ENCODE results near the gene PTPRT. TPM values are rescaled to one million over a fixed set of nuclear protein-coding genes. Genes with fewer than 3 reads are reported as not detected.

The PTPRT gene
- total RNA-seq, 1 experiment from 2014 or later = not detected

GRCh38 chr20:42051921-42052320 is 1137.8 kb downstream of the PTPRT start:
- no peak overlapping the region for H3K27ac Mint-ChIP-seq (ENCODE audit: unreplicated experiment)
- no peak for TF ChIP-seq CTCF (IDR thresholded peaks at IDR 0.05; ENCODE audit: unreplicated experiment)
- H3K27me3 Mint-ChIP-seq (ENCODE audit: unreplicated experiment) = peaks cover 32% of the 10 kb centered on the region

GRCh38 chr20:42046371-42047085 is 1143.2 kb downstream of the PTPRT start:
- intact Hi-C loops (cut with micrococcal nuclease; ENCODE audit: unreplicated experiment) = no loop called here
- no peak for TF ChIP-seq CTCF (IDR thresholded peaks at IDR 0.05; ENCODE audit: unreplicated experiment)
- Mint-ChIP-seq H3K9me3 (ENCODE audit: low read depth, unreplicated experiment) (peaks cover 4% of the 10 kb centered on the region), H3K27me3 (ENCODE audit: unreplicated experiment) (peaks cover 46% of the 10 kb centered on the region), H3K36me3 (ENCODE audit: insufficient read depth, unreplicated experiment) (no peaks in the 10 kb centered on the region), H3K27ac (ENCODE audit: unreplicated experiment) (no peak overlapping the region), H3K4me1 (ENCODE audit: low read depth, unreplicated experiment) (no peaks in the 10 kb centered on the region), H3K4me3 (ENCODE audit: low read depth, unreplicated experiment) (no peak overlapping the region)
- CTCF ChIA-PET = no interaction called here
- no peak for DNase-seq
- no TSS peak for BruUV-seq (replicated peaks)

More at GRCh38 chr20:42051921-42052320, 1137.8 kb downstream of the PTPRT start:
- H3K9me3 Mint-ChIP-seq (ENCODE audit: low read depth, unreplicated experiment) = no peaks in the 10 kb centered on the region
- BruUV-seq (replicated peaks) = no TSS peak
- intact Hi-C loops (cut with micrococcal nuclease; ENCODE audit: unreplicated experiment) = no loop called here
- no peaks in the 10 kb centered on the region for H3K4me1 Mint-ChIP-seq (ENCODE audit: low read depth, unreplicated experiment)
- H3K36me3 Mint-ChIP-seq (ENCODE audit: insufficient read depth, unreplicated experiment) = no peaks in the 10 kb centered on the region
- CTCF ChIA-PET = no interaction called here
- DNase-seq = no peak
- H3K4me3 Mint-ChIP-seq (ENCODE audit: low read depth, unreplicated experiment) = no peak overlapping the region

GRCh38 chr20:42043921-42044320 is 1145.8 kb downstream of the PTPRT start:
- CTCF ChIA-PET = no interaction called here
- H3K4me1 Mint-ChIP-seq (ENCODE audit: low read depth, unreplicated experiment) = no peaks in the 10 kb centered on the region

GRCh38 chr20:42041000-42041565 is 1148.6 kb downstream of the PTPRT start:
- Mint-ChIP-seq H3K27ac (ENCODE audit: unreplicated experiment) (no peak overlapping the region), H3K36me3 (ENCODE audit: insufficient read depth, unreplicated experiment) (no peaks in the 10 kb centered on the region), H3K4me3 (ENCODE audit: low read depth, unreplicated experiment) (no peak overlapping the region), H3K27me3 (ENCODE audit: unreplicated experiment) (peaks cover 29% of the 10 kb centered on the region), H3K9me3 (ENCODE audit: low read depth, unreplicated experiment) (peaks cover 4% of the 10 kb centered on the region), H3K4me1 (ENCODE audit: low read depth, unreplicated experiment) (no peaks in the 10 kb centered on the region)
- CTCF ChIA-PET = no interaction called here
- no peak for TF ChIP-seq CTCF (IDR thresholded peaks at IDR 0.05; ENCODE audit: unreplicated experiment)
- intact Hi-C loops (cut with micrococcal nuclease; ENCODE audit: unreplicated experiment) = no loop called here
- no TSS peak for BruUV-seq (replicated peaks)
- DNase-seq = no peak

More at GRCh38 chr20:42043921-42044320, 1145.8 kb downstream of the PTPRT start:
- no peak overlapping the region for H3K27ac Mint-ChIP-seq (ENCODE audit: unreplicated experiment)
- H3K4me3 Mint-ChIP-seq (ENCODE audit: low read depth, unreplicated experiment) = no peak overlapping the region
- DNase-seq = no peak
- peaks cover 36% of the 10 kb centered on the region for H3K27me3 Mint-ChIP-seq (ENCODE audit: unreplicated experiment)
- peaks cover 4% of the 10 kb centered on the region for H3K9me3 Mint-ChIP-seq (ENCODE audit: low read depth, unreplicated experiment)
- BruUV-seq (replicated peaks) = no TSS peak
- no peaks in the 10 kb centered on the region for H3K36me3 Mint-ChIP-seq (ENCODE audit: insufficient read depth, unreplicated experiment)
- no peak for TF ChIP-seq CTCF (IDR thresholded peaks at IDR 0.05; ENCODE audit: unreplicated experiment)
- intact Hi-C loops (cut with micrococcal nuclease; ENCODE audit: unreplicated experiment) = no loop called here
